GM12801 (cell line): ENCODE data around the gene TTC38.

Experiments
- CTCF ChIP-seq: IDR thresholded peaks from one replicate; pipeline ENCODE4 v1.5.1; 2011; ENCODE audit warnings: control low read depth; ENCODE audit not compliant: insufficient read length; ENCODE audit errors: extremely low read depth

TTC38 gene

GRCh38 chr22:46229701-46230100, 38.1 kb upstream of the TTC38 start:
- no peak for TF ChIP-seq CTCF

- no peak for TF ChIP-seq CTCF
These were observed 37.4 kb upstream of the TTC38 start for GRCh38 chr22:46230262-46230901.

GRCh38 chr22:46233231-46233630, 34.6 kb upstream of the TTC38 start:
- TF ChIP-seq CTCF, result no peak

GRCh38 chr22:46234969-46235368, 32.8 kb upstream of the TTC38 start:
- TF ChIP-seq CTCF, result no peak

GRCh38 chr22:46237453-46238124, 30.2 kb upstream of the TTC38 start:
- no peak for TF ChIP-seq CTCF

GRCh38 chr22:46238541-46238940, 29.3 kb upstream of the TTC38 start:
- TF ChIP-seq CTCF, result no peak

- TF ChIP-seq CTCF, result no peak
These were observed 28.4 kb upstream of the TTC38 start for GRCh38 chr22:46239261-46240048.
